Stimulated activated CD8-positive, alpha-beta memory T cell treated with anti-CD3 and anti-CD28 coated beads, Interleukin-12 subunit alpha, Interleukin-12 subunit beta, amount 100 ng/mL, for 24 hours (primary cell): Measurements from ENCODE around the gene EMCN.
"Not testable (repeated sequence)": the region's sequence is repeated elsewhere in the genome, so short reads cannot be mapped to it uniquely, and the experiment has no call there.

Experiments used
- DNase-seq: peaks from one replicate; pipeline ENCODE4 v3.0.0-alpha.2; 2020; ENCODE audit errors: extremely low read depth

EMCN gene

GRCh38 chr4:100517864-100518341, at the start of gene EMCN:
Gene EMCN, minus strand, starts transcription at chr4:100518022. Its CDS starts 108 bp downstream, at chr4:100517914.
- DNase-seq = no peak

- DNase-seq = no peak
These were observed 48.6 kb upstream of the EMCN start for GRCh38 chr4:100566396-100566795.

- no peak for DNase-seq
These were observed 39.5 kb upstream of the EMCN start for GRCh38 chr4:100557306-100557705.

GRCh38 chr4:100555611-100556337, 38.0 kb upstream of the EMCN start:
- no peak for DNase-seq

- no peak for DNase-seq
These were observed 30.4 kb upstream of the EMCN start for GRCh38 chr4:100548200-100548560.

GRCh38 chr4:100547541-100548199, 29.8 kb upstream of the EMCN start:
- no peak for DNase-seq

GRCh38 chr4:100545427-100545826, 27.6 kb upstream of the EMCN start:
- DNase-seq = no peak

GRCh38 chr4:100540131-100540530, 22.3 kb upstream of the EMCN start:
- no peak for DNase-seq

GRCh38 chr4:100539706-100540105, 21.9 kb upstream of the EMCN start:
- no peak for DNase-seq

- no peak for DNase-seq
These were observed 15.9 kb upstream of the EMCN start for GRCh38 chr4:100533741-100534140.

GRCh38 chr4:100530161-100530560, 12.3 kb upstream of the EMCN start:
- not testable (repeated sequence) for DNase-seq

GRCh38 chr4:100525686-100526085, 7.9 kb upstream of the EMCN start:
- DNase-seq = no peak

GRCh38 chr4:100519205-100519604, 1.4 kb upstream of the EMCN start:
- DNase-seq = no peak

GRCh38 chr4:100516225-100516624, 1.6 kb downstream of the EMCN start:
- no peak for DNase-seq

- no peak for DNase-seq
These were observed 5.9 kb downstream of the EMCN start for GRCh38 chr4:100511896-100512295.

- no peak for DNase-seq
These were observed 7.3 kb downstream of the EMCN start for GRCh38 chr4:100510551-100510950.

- DNase-seq = no peak
These were observed 8.4 kb downstream of the EMCN start for GRCh38 chr4:100509386-100509785.

- no peak for DNase-seq
These were observed 9.1 kb downstream of the EMCN start for GRCh38 chr4:100508691-100509090.

- DNase-seq = no peak
These were observed 13.5 kb downstream of the EMCN start for GRCh38 chr4:100504086-100504874.

- no peak for DNase-seq
These were observed 20.0 kb downstream of the EMCN start for GRCh38 chr4:100497791-100498190.

GRCh38 chr4:100495074-100495473, 22.7 kb downstream of the EMCN start:
- DNase-seq = no peak

- no peak for DNase-seq
These were observed 23.7 kb downstream of the EMCN start for GRCh38 chr4:100494166-100494565.

GRCh38 chr4:100493756-100494155, 24.1 kb downstream of the EMCN start:
- DNase-seq = no peak
